MG63 (cell line): Measurements from ENCODE around the gene PI4KA. TPM values are rescaled to one million over a fixed set of nuclear protein-coding genes. Genes with fewer than 3 reads are reported as not detected.
"Not testable (repeated sequence)": the region's sequence is repeated elsewhere in the genome, so short reads cannot be mapped to it uniquely, and the experiment has no call there.

Experiments
- DNase-seq: peaks from one replicate; pipeline ENCODE4 v3.0.0-alpha.2; 2020
- H3K27me3 ChIP-seq: fragments of 250-450 bp; sonication (Bioruptor Pico); 2 replicates; pipeline ENCODE4 v1.5.1; 2020; ENCODE audit warnings: mild to moderate bottlenecking, moderate library complexity
- H3K36me3 ChIP-seq: fragments of 250-450 bp; sonication (Bioruptor Pico); 2 replicates; pipeline ENCODE4 v1.5.1; 2020; ENCODE audit warnings: mild to moderate bottlenecking, moderate library complexity
- H3K4me3 ChIP-seq: fragments of 250-450 bp; sonication (Bioruptor Pico); 2 replicates; pipeline ENCODE4 v1.5.1; 2020; ENCODE audit warnings: mild to moderate bottlenecking, moderate library complexity
- H3K9me3 ChIP-seq: fragments of 250-450 bp; sonication (Bioruptor Pico); 2 replicates; pipeline ENCODE4 v1.5.1; 2020; ENCODE audit warnings: mild to moderate bottlenecking, moderate library complexity
- total RNA-seq: library from RNA; depleted of rRNA; stranded (reverse); fragments of >200 nt; shearing (Covaris generic); gene quantifications from 2 replicates; pipeline ENCODE4 v1.2.3, GENCODE V29; 2014; ENCODE audit warnings: low replicate concordance

The PI4KA gene
- total RNA-seq, 1 experiment from 2014 or later: 24.3 TPM

DNA sequence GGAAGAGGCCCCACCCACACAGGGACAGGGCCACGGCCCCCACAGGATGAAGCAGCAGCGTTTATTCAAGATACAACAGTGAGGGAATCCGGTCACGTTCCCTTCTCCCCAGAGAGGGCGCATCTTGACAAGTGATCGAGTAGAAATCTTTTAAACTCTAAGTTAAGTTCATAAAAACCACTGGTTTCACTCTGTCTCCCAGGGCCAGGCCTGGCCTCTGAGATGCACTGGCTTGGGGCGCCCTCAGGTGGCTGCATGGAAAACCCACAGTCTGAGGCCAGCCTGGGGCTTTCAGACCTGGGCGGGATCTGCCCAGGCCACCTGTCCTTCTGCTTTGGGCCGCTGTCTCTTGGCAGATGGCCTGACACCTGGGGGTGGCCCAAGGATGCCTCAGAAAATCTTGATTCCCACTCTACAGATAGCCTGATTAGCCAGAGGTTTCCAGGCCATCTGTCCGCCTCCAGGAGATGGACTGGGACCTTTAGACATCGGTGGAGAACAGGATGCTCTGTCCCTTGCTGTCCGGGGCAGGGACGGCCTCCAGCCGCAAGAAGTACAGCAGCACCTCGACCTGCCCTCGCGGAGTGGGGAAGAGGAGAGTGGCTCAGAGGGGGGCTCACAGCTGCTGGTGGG is 161.0 kb downstream of the PI4KA start:
- not testable (repeated sequence) for H3K4me3 ChIP-seq, H3K36me3 ChIP-seq, H3K9me3 ChIP-seq, H3K27me3 ChIP-seq
- peak; percentile 81 for DNase-seq

DNA sequence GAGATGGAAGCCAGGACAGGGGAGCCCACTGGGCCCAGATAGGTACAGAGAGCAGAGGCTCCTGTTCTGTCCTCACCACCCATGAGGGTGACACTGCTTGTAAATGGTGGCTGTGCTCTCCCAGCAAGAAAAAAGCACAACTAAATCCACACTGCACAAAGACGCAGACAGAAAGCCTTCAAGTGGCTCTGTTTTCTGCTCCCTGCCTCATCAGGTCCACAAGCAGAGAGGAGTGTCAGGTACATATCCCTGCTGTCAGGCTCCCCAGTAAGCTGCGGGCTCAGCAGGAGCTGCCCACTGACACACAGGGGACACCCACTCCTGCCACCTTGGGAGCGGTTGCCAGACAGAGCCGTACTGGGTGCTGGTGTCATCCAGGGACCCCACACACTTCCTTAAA is 162.6 kb downstream of the PI4KA start:
- not testable (repeated sequence) for H3K9me3 ChIP-seq, H3K36me3 ChIP-seq, DNase-seq, H3K27me3 ChIP-seq, H3K4me3 ChIP-seq

DNA sequence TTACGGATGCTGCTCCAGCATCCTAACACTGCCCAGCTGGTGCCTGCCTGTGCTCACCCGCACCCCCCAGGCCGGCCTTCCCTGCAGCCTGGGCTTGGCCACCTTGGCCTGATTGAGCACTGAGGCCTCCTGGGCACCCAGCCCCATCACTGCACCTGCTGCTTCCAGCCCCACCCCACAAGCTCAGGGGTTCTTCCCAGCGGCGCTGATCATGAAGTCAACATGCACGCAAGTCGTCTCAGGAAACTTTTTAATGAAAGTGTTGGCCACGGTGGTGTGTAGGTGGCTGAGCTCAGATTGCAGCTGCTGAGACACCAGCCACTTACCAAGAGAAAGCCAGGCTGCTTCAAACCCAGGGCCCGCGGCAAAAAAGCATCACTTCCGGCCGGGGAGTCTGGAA is 163.4 kb downstream of the PI4KA start:
- H3K36me3 ChIP-seq, H3K9me3 ChIP-seq, DNase-seq, H3K4me3 ChIP-seq, H3K27me3 ChIP-seq: not testable (repeated sequence)

DNA sequence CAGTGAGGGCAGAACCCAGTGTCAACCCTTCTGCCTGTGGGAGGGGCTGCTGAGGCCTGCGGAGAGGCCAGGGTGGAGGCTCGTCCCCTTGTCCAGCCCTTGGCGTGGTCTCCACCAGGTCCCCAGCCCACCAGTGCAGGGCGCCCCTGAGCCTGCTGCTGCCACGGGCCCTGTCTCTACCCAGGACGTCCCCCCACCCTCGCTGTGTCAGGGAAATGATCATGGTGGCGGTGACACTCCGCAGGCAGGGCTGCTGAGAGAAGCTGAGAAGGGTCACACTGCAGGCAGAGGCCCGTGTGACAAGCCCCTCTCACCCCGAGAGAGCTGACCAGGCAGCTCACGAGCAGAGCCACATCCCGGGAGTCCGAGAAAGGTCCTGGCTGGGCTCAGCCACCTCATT is 164.4 kb downstream of the PI4KA start:
- not testable (repeated sequence) for H3K27me3 ChIP-seq, H3K9me3 ChIP-seq, H3K36me3 ChIP-seq, DNase-seq, H3K4me3 ChIP-seq

DNA sequence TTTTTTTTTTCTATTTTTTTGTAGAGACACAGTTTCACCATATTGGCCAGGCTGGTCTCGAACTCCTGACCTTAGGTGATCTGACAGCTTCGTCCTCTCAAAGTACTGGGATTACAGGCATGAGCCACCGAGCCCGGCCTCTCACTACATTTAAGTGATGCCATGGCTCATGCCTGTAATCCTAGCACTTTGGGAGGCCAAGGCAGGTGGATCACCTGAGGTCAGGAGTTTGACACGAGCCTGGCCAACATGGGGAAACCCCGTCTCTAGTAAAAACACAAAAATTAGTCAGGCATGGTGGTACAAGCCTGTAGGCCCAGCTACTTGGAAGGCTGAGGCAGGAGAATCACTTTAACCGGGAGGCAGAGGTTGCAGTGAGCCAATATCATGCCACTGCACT is 165.7 kb downstream of the PI4KA start:
- H3K9me3 ChIP-seq, DNase-seq, H3K4me3 ChIP-seq, H3K36me3 ChIP-seq, H3K27me3 ChIP-seq: not testable (repeated sequence)

DNA sequence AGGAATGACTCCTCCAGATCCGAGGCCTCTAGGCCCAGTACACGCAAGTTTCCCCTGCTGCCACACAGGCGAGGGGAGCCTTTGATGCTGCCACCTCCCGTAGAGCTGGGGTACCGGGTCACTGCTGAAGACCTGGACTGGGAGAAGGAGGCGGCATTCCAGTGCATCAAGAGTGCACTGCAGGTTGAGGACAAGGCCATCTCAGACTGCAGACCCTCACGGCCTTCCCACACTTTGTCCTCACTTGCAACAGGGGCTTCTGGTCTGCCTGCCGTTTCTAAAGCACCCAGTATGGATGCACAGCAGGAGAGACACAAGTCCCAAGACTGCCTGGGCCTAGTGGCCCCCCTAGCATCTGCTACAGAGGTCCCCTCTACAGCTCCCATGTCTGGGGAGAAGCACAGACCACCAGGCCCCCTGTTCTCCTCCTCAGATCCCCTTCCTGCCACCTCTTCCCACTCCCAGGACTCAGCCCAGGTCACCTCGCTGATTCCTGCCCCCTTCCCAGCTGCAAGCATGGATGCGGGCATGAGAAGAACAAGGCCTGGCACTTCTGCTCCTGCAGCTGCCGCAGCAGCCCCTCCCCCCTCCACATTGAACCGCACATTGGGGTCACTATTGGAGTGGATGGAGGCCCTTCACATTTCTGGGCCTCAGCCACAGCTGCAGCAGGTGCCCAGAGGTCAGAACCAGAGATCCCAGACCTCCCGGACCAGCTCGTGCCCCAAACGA is 167.9 kb downstream of the PI4KA start:
- H3K36me3 ChIP-seq, DNase-seq, H3K27me3 ChIP-seq, H3K4me3 ChIP-seq, H3K9me3 ChIP-seq: not testable (repeated sequence)

DNA sequence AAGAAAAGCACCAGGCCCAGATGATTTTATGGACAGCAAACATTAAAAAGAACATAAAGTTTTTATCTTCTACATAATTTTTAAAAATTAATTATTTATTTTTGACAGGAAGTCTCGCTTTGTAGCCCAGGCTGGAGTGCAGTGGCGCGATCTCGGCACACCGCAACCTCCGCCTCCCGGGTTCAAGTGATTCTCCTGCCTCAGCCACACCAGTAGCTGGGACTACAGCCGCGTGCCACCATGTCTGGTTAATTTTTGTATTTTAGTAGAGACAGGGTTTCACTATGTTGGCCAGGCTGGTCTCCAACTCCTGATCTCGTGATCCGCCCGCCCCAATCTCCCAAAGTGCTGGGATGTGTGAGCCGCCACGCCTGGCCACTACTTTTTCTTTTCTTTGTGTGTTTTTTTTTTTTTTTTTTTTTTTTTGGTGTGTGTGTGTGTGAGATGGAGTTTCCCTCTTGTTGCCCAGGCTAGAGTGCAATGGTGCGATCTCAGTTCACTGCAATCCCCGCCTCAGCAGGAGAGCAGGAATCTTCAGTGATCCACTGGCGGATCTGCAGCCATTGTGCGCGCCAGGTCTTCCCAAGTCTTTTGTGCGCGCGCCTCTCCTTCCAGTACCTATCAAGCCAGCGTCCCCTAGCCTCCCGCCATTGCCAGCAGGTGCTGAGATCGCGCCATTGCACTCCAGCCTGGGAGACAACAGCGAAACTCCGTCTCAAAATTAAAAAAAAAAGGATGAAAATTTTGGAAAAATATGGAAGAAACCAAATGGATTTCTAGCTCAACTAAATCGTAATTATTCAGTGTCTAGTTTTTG is 171.0 kb downstream of the PI4KA start:
- H3K27me3 ChIP-seq, H3K36me3 ChIP-seq, DNase-seq, H3K9me3 ChIP-seq, H3K4me3 ChIP-seq: not testable (repeated sequence)

DNA sequence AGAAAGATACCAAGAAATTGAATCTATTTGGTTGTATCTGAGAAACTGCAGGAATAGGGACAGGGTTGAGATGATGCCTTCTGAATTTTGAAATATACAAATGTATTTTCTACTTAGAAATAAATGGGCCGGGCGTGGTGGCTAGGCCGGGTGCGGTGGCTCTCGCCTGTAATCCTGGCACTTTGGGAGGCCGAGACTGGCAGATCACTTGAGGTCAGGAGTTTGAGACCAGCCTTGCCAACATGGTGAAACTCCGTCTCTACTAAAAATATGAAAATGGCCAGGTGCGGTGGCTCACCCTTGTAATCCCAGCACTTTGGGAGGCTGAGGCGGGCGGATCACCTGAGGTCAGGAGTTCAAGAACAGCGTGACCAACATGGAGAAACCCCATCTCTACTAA is 172.8 kb downstream of the PI4KA start:
- not testable (repeated sequence) for DNase-seq, H3K4me3 ChIP-seq, H3K27me3 ChIP-seq, H3K36me3 ChIP-seq, H3K9me3 ChIP-seq

DNA sequence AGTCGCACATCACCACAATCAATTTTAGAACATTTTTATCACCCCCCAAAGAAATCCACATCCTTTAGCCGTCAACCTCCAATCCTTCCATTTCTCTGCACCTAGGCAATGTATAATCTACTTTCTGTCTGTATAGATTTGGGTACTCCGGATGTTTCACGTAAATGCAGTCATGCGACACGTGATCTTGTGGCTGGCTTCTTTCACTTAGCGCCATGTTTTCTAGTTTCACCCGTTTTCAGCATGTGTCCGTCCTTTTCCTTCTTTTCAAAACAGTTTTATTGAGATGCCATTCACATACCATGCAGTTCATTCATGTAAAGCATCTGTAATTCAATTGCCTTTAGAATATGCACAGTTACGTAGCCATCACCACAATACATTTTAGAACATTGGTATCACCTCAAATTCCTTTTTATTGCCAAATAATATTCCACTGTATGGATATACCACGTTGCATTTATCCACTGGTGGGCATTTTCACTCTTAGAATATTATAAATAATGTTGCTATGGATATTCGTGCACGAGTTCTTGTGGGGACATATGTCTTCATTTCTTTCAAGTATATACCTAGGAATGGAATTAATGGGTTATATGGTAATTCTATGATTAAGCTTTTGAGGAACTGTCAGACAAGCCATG is 179.7 kb downstream of the PI4KA start:
- not testable (repeated sequence) for DNase-seq, H3K36me3 ChIP-seq, H3K9me3 ChIP-seq, H3K4me3 ChIP-seq
- peaks cover 15% of the 10 kb centered on the region for H3K27me3 ChIP-seq

DNA sequence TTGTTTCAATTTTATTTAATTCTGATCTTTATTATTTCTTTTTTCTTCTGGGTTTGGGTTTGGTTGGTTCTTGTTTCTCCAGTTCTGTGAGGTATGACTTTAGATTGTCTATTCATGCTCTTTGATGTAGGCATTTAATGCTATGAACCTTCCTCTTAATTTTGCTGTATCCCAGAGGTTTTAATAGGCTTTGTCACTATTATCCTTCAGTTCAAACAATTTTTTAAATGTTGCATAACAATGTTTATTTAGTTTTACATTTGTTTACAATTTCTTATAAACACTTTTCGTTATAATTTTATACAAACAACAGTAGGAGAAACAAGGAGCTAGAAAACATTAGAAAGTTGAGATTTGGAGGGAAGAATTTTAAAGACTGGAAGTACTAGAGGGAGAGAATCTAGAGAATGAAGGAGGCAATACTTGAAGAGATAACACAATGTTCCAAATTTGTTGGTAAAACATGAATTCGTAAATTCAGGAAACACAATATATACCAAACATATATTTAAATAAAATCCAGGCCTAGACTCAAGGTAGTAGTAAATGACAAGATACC is 180.8 kb downstream of the PI4KA start:
- H3K9me3 ChIP-seq: no peaks in the 10 kb centered on the region
- peaks cover 19% of the 10 kb centered on the region for H3K27me3 ChIP-seq
- DNase-seq: no peak
- no peaks in the 10 kb centered on the region for H3K36me3 ChIP-seq
- no peak overlapping the region for H3K4me3 ChIP-seq

DNA sequence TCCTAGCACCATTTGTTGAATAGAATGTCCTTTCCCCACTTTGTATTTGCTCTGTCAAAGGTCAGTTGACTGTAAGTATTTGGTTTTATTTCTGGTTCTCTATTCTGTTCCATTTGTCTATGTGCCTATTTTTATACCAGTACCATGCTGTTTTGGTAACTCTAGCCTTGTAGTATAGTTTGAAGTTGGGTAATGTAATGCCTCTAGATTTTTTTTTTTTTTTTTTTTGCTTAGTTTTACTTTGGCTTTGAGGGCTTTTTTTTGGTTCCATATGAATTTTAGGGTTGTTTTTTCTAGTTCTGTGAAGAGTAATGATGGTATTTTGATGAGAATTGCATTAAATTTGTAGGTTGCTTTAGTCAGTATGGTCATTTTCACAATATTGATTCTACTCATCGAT is 183.0 kb downstream of the PI4KA start:
- H3K27me3 ChIP-seq: peaks cover 19% of the 10 kb centered on the region
- not testable (repeated sequence) for H3K4me3 ChIP-seq

DNA sequence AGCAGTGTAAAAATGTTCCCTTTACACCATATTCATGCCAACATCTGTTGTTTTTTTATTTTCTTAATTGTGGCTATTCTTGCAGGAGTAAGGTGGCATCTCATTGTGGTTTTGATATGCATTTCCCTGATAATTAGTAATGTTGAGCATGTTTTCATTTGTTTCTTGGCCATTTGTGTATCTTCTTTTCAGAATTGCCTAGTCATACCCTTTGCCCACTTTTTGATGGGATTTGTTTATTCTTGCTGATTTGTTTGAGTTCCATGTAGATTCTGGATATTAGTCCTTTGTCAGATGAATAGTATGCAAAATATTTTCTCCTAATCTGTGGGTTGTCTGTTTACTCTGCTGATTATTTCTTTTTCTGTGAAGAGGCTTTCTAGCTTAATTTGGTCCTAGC is 183.6 kb downstream of the PI4KA start:
- no peak for DNase-seq
- H3K9me3 ChIP-seq: no peaks in the 10 kb centered on the region
- H3K4me3 ChIP-seq: no peak overlapping the region
- no peaks in the 10 kb centered on the region for H3K36me3 ChIP-seq
- peaks cover 19% of the 10 kb centered on the region for H3K27me3 ChIP-seq

More for the DNA sequence above, 183.0 kb downstream of the PI4KA start:
- H3K36me3 ChIP-seq, DNase-seq, H3K9me3 ChIP-seq: not testable (repeated sequence)

DNA sequence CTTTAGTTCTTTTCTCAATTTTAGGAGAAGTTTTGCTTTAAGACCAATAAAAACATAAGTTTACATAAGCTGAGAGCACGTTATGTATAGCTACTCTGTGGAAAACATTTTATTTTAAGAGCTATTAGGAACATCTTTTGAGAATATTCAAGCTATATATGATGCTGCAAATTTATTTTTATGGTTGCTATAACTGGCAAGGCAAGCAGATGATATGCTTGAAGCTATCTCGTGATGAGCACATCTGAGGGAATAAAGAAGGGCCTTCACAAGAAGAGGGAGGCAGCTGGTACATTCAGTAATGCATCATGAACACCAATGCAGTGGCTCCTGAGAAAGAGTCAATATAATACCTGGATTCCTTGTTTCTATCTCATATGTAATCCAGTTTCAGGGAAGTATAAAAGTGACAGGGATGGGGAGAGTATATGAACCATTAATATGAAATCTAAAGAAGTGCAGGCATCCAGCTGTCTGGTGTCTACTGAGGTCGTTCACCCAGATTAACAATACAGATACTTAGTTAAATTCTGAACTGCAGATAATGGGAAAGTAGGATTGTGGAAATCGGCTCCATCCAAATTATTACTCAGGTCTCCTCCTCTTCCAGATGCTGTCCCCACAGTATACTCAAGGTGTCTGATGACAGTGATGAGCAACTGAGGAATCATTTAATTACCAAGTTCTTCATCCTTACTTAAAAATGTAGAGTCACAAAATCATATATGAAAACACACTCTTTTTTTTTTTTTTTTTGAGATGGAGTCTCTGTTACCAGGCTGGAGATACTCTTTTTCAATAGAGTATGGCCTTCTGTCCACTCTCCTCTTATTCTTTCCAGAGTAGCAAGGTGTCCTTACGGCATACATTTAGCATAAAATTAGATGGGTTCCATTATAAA is 185.1 kb downstream of the PI4KA start:
- H3K36me3 ChIP-seq: no peaks in the 10 kb centered on the region
- peaks cover 19% of the 10 kb centered on the region for H3K27me3 ChIP-seq
- no peaks in the 10 kb centered on the region for H3K9me3 ChIP-seq
- DNase-seq: no peak
- no peak overlapping the region for H3K4me3 ChIP-seq

DNA sequence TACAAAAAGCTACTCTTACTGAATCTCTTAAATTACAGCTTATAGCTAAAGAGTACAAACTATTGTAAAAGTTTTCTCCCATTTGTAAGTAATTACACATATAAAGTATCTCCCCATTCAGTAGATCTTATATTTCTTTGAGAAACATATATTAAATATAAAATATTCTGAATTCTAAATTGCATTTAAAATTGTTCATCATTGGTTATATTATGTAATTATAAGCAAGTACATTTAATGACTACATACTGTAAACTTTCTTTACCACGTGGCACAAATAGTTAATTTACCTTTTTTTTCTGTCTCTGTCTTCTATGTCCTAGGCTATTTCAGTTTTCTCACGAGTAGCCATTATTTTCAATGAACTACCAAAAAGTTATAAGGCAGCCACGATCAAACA is 185.9 kb downstream of the PI4KA start:
- H3K27me3 ChIP-seq: peaks cover 19% of the 10 kb centered on the region

DNA sequence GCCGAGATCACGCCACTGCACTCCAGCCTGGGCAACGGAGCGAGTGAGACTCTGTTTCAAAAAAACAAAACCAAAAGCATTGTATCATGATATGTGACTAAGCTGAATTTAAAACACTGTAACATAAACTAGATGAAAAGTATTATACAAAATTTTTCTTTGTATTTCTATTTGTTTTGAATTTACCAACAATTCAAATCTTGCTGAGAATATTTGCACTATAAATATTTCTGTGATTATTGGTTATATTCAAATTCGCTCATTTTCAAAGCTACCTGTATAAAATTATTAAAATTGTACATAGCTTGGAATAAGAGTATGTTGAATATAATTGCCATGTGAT is 186.6 kb downstream of the PI4KA start:
- no peaks in the 10 kb centered on the region for H3K9me3 ChIP-seq
- no peak overlapping the region for H3K4me3 ChIP-seq
- DNase-seq: no peak
- H3K27me3 ChIP-seq: peaks cover 19% of the 10 kb centered on the region
- no peaks in the 10 kb centered on the region for H3K36me3 ChIP-seq

More for the DNA sequence above, 185.9 kb downstream of the PI4KA start:
- no peak overlapping the region for H3K4me3 ChIP-seq
- DNase-seq: no peak
- no peaks in the 10 kb centered on the region for H3K36me3 ChIP-seq
- no peaks in the 10 kb centered on the region for H3K9me3 ChIP-seq

DNA sequence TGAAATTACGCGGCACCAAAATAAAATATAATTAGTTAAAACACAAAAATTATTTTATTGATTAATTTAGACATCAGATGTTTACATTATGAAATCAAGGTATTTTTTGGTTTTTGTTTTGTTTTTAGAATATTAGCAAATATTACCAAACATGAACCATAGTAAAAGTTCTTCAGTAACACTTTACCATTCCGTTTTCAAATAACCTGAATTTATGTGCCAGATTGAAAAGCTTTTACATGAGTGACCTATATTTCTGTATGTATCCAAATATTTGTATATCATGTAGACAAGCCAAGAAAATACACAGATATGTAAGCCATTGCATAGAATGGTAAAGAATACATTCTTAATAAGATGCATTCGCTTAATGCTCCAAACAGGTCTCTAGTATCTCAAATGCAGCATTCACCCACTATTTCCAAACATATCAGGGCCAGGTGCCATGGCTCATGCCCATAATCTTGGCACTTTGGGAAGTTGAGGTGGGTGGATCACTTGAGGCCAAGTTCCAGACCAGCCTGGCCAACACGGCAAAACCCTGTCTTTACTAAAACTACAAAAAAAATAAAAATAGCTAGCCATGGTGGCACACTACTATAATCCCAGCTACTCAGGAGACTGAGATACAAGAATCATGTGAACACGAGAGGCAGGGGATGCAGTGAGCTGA is 187.1 kb downstream of the PI4KA start:
- no peaks in the 10 kb centered on the region for H3K9me3 ChIP-seq
- no peak for DNase-seq

More for the DNA sequence above, 187.1 kb downstream of the PI4KA start:
- H3K36me3 ChIP-seq: no peaks in the 10 kb centered on the region
- no peak overlapping the region for H3K4me3 ChIP-seq
- peaks cover 17% of the 10 kb centered on the region for H3K27me3 ChIP-seq
